C4-2B (cell line): ENCODE data around the gene FAM163B.

Experiments
- H3K27ac ChIP-seq: fragments of 450-650 bp; 2 replicates; pipeline ENCODE4 v1.5.1; 2017
- ZFX ChIP-seq: fragments of 450-650 bp; IDR thresholded peaks from 2 replicates; pipeline ENCODE4 v1.6.1; 2017
- TF ChIP-seq, protein P1 (sequence below): fragments of 450-650 bp; conservative IDR thresholded peaks from 2 replicates; pipeline ENCODE4 v1.5.1; 2017; ENCODE audit warnings: mild to moderate bottlenecking

Gene FAM163B

DNA sequence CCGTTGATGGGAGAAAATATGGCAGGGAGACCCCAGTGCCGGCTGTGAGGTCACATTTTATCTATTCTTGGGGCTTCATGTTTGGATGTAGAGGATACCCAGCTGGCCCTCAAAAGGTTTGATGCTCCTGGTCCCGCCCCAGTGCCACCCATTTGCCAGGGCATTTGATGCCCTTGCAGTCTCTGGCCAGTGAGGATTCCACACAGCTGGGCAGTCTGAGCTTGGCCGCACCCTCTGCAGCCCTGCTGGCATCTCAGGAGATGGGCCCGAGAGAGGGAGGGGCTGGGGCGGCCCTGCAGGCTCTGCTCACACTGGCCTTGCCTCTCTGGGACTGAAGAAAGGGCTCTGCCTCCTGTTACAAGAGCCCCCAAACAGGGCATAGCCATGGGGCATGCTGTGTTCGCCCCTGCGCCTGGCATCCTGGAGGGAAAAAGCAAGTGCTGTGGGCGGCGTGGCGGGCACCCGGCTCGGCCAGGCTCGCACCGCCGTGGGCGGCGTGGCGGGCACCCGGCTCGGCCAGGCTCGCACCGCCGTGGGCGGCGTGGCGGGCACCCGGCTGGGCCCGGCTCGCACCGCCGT lies 47.1 kb downstream of the FAM163B start:
- H3K27ac ChIP-seq, result no peak overlapping the region
- no peak for TF ChIP-seq ZFX
- TF ChIP-seq, protein P1, sequence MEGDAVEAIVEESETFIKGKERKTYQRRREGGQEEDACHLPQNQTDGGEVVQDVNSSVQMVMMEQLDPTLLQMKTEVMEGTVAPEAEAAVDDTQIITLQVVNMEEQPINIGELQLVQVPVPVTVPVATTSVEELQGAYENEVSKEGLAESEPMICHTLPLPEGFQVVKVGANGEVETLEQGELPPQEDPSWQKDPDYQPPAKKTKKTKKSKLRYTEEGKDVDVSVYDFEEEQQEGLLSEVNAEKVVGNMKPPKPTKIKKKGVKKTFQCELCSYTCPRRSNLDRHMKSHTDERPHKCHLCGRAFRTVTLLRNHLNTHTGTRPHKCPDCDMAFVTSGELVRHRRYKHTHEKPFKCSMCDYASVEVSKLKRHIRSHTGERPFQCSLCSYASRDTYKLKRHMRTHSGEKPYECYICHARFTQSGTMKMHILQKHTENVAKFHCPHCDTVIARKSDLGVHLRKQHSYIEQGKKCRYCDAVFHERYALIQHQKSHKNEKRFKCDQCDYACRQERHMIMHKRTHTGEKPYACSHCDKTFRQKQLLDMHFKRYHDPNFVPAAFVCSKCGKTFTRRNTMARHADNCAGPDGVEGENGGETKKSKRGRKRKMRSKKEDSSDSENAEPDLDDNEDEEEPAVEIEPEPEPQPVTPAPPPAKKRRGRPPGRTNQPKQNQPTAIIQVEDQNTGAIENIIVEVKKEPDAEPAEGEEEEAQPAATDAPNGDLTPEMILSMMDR, result no peak

DNA sequence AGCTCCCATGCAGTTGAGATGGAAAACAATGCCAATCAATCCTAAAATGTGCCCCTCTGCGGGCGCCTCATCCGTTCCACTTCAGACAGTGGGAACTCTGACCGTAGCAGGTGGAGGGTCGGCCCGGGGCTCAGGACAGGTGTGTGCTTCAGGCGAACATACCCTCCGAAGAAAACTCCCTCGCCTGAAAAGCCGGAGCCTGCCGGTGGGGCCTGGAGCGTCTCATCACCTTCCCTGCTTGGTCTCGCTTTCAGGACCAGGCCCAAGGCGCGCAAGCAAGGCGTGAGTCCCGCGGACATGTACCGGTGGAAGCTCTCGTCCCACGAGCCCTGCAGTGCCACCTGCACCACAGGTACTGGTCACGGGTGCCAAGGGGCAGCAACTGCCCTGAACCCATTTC lies 48.2 kb downstream of the FAM163B start:
- H3K27ac ChIP-seq, result no peak overlapping the region
- TF ChIP-seq, protein P1, result no peak
- TF ChIP-seq ZFX, result no peak

GRCh38 chr9:133560311-133560710 lies 48.9 kb downstream of the FAM163B start:
- H3K27ac ChIP-seq, result no peak overlapping the region
- TF ChIP-seq ZFX, result no peak
- TF ChIP-seq, protein P1, result no peak

- H3K27ac ChIP-seq, result no peak overlapping the region
- TF ChIP-seq, protein P1, result no peak
- no peak for TF ChIP-seq ZFX
Measured at GRCh38 chr9:133558191-133559126, 50.7 kb downstream of the FAM163B start.

- TF ChIP-seq, protein P1, result no peak
- TF ChIP-seq ZFX, result no peak
Measured at GRCh38 chr9:133557581-133557980, 51.6 kb downstream of the FAM163B start.

GRCh38 chr9:133556354-133556753 lies 52.8 kb downstream of the FAM163B start:
- TF ChIP-seq, protein P1, result no peak
- no peak for TF ChIP-seq ZFX
- no peak overlapping the region for H3K27ac ChIP-seq

More at GRCh38 chr9:133557581-133557980, 51.6 kb downstream of the FAM163B start:
- no peak overlapping the region for H3K27ac ChIP-seq

DNA sequence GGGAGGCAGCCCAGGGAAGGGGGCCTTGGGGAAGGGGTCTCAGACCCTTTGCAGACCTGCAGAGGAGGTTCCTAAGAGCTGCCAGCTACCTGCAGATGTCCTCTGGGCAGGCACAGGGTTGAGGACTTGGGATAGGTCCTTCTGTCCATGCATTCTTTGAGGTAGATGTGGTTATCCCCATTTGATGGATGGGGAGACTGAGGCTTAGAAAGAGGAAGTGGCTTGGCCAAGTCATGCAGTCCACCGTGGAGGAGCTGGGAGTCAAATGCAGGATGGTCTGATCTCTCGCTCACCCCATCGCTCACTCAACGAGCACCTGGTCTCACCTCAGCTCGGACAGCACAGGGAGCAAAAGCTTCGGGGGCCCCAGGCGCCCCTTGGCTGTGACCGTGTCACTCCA lies 54.5 kb downstream of the FAM163B start:
- TF ChIP-seq, protein P1, result no peak
- TF ChIP-seq ZFX, result no peak
- H3K27ac ChIP-seq, result no peak overlapping the region
